SK-N-SH treated with all-trans-retinoic acid at 6 μM for 48 hours (cell line): ENCODE data around the gene CDNF.

Experiments
- ATAC-seq: fragments of 200-7000 bp; cut with Tn5 transposase; 3 replicates; pipeline ENCODE4 v1.9.1; 2020; ENCODE audit warnings: mild to moderate bottlenecking, moderate library complexity
- ARNTL ChIP-seq: fragments of 450-650 bp; formaldehyde crosslinking; IDR thresholded peaks from 2 replicates; pipeline ENCODE4 v1.5.0; 2020; ENCODE audit warnings: low read depth, mild to moderate bottlenecking, moderate library complexity, borderline replicate concordance
- CREB5 ChIP-seq: fragments of 250-450 bp; sonication (Bioruptor Pico); IDR thresholded peaks from 2 replicates; pipeline ENCODE4 v1.5.1; 2020; ENCODE audit warnings: low read depth, mild to moderate bottlenecking, moderate library complexity
- CSDC2 ChIP-seq: fragments of 250-450 bp; sonication (Bioruptor Pico); IDR thresholded peaks from 2 replicates; pipeline ENCODE4 v1.5.0; 2020; ENCODE audit warnings: mild to moderate bottlenecking, moderate library complexity
- CSRNP3 ChIP-seq: fragments of 250-450 bp; sonication (Bioruptor Pico); IDR thresholded peaks from 2 replicates; pipeline ENCODE4 v1.5.1; 2021; ENCODE audit warnings: mild to moderate bottlenecking, moderate library complexity
- GLIS3 ChIP-seq: fragments of 250-450 bp; sonication (Bioruptor Pico); IDR thresholded peaks from 2 replicates; pipeline ENCODE4 v1.5.0; 2020; ENCODE audit warnings: mild to moderate bottlenecking, moderate library complexity
- ISL1 ChIP-seq: fragments of 250-450 bp; sonication (Bioruptor Pico); IDR thresholded peaks from 2 replicates; pipeline ENCODE4 v2.1.2; 2022; ENCODE audit warnings: mild to moderate bottlenecking, moderate library complexity
- PATZ1 ChIP-seq: fragments of 250-450 bp; sonication (Bioruptor Pico); IDR thresholded peaks from 2 replicates; pipeline ENCODE4 v1.8.0; 2020; ENCODE audit warnings: mild to moderate bottlenecking, moderate library complexity, borderline replicate concordance
- POU6F1 ChIP-seq: fragments of 250-450 bp; sonication (Bioruptor Pico); IDR thresholded peaks from 2 replicates; pipeline ENCODE4 v1.8.0; 2021; ENCODE audit warnings: low read depth, mild to moderate bottlenecking, moderate library complexity, borderline replicate concordance
- RARB ChIP-seq: fragments of 250-450 bp; sonication (Bioruptor Pico); IDR thresholded peaks from 2 replicates; pipeline ENCODE4 v1.8.0; 2021; ENCODE audit warnings: mild to moderate bottlenecking, moderate library complexity
- SNAI2 ChIP-seq: fragments of 250-450 bp; sonication (Bioruptor Pico); IDR thresholded peaks from 2 replicates; pipeline ENCODE4 v1.5.0; 2020; ENCODE audit warnings: mild to moderate bottlenecking, moderate library complexity
- TCF4 ChIP-seq: fragments of 250-450 bp; sonication (Bioruptor Pico); IDR thresholded peaks from 2 replicates; pipeline ENCODE4 v1.8.0; 2021; ENCODE audit warnings: mild to moderate bottlenecking, moderate library complexity, borderline replicate concordance
- TOX ChIP-seq: fragments of 250-450 bp; sonication (Bioruptor Pico); IDR thresholded peaks from 2 replicates; pipeline ENCODE4 v1.8.0; 2021; ENCODE audit warnings: mild to moderate bottlenecking, moderate library complexity, borderline replicate concordance
- TSHZ2 ChIP-seq: fragments of 250-450 bp; sonication (Bioruptor Pico); IDR thresholded peaks from 2 replicates; pipeline ENCODE4 v1.5.0; 2020; ENCODE audit warnings: mild to moderate bottlenecking, moderate library complexity
- ZC3H10 ChIP-seq: fragments of 250-450 bp; sonication (Bioruptor Pico); IDR thresholded peaks from 2 replicates; pipeline ENCODE4 v1.5.1; 2021; ENCODE audit warnings: mild to moderate bottlenecking, moderate library complexity
- ZFP3 ChIP-seq: fragments of 250-450 bp; sonication (Bioruptor Pico); IDR thresholded peaks from 2 replicates; pipeline ENCODE4 v1.5.0; 2020; ENCODE audit warnings: mild to moderate bottlenecking, moderate library complexity
- ZNF565 ChIP-seq: fragments of 450-650 bp; formaldehyde crosslinking; conservative IDR thresholded peaks from 2 replicates; pipeline ENCODE4 v1.5.0; 2020; ENCODE audit warnings: low read depth, mild to moderate bottlenecking, moderate library complexity
- ZNF70 ChIP-seq: fragments of 450-650 bp; formaldehyde crosslinking; IDR thresholded peaks from 2 replicates; pipeline ENCODE4 v1.5.0; 2020; ENCODE audit warnings: mild to moderate bottlenecking, moderate library complexity
- ZNF8 ChIP-seq: fragments of 450-650 bp; formaldehyde crosslinking; IDR thresholded peaks from 2 replicates; pipeline ENCODE4 v1.5.0; 2020; ENCODE audit warnings: mild to moderate bottlenecking, moderate library complexity

Gene CDNF

GRCh38 chr10:14822879-14823755, 14.7 kb downstream of the CDNF start:
- no peak for TF ChIP-seq ZNF565
- TF ChIP-seq ZNF70 (CRISPR knock-in tag): no peak
- 0 out of 2 replicates have a peak, but pooled peaks have one; percentile 17 for TF ChIP-seq ISL1
- peak; percentile 86 for TF ChIP-seq TCF4
- no peak for TF ChIP-seq RARB (CRISPR knock-in tag)
- peak; percentile 81 for ATAC-seq

GRCh38 chr10:14821635-14822375, 16.0 kb downstream of the CDNF start:
- TF ChIP-seq TOX (CRISPR knock-in tag): no peak
- TF ChIP-seq POU6F1: no peak
- TF ChIP-seq ZFP3 (CRISPR knock-in tag): no peak
- TF ChIP-seq TSHZ2: no peak
- no peak for TF ChIP-seq PATZ1 (CRISPR knock-in tag)
- TF ChIP-seq ZNF8 (CRISPR knock-in tag): no peak
- no peak for TF ChIP-seq TCF4
- TF ChIP-seq ZNF565: no peak
- TF ChIP-seq SNAI2 (CRISPR knock-in tag): no peak
- no peak for TF ChIP-seq CSDC2 (CRISPR knock-in tag)
- TF ChIP-seq RARB (CRISPR knock-in tag): no peak
- no peak for TF ChIP-seq CSRNP3
- TF ChIP-seq ZC3H10 (CRISPR knock-in tag): no peak
- no peak for TF ChIP-seq GLIS3 (CRISPR knock-in tag)
- TF ChIP-seq ARNTL (CRISPR knock-in tag): no peak
- ATAC-seq: no peak

GRCh38 chr10:14820775-14821154, 17.1 kb downstream of the CDNF start:
- no peak for ATAC-seq
- TF ChIP-seq CREB5 (CRISPR knock-in tag): no peak
- no peak for TF ChIP-seq TOX (CRISPR knock-in tag)
